ENCODE data around the gene DYRK4. TPM values are rescaled to one million over a fixed set of nuclear protein-coding genes. Genes with fewer than 3 reads are reported as not detected.

Gene DYRK4
- total and polyA plus RNA-seq, 2 of the 13 experiments (the other 11 are each of a cell fraction or from before 2014, with no cell fraction given): 29.4 to 40.2 TPM

DNA sequence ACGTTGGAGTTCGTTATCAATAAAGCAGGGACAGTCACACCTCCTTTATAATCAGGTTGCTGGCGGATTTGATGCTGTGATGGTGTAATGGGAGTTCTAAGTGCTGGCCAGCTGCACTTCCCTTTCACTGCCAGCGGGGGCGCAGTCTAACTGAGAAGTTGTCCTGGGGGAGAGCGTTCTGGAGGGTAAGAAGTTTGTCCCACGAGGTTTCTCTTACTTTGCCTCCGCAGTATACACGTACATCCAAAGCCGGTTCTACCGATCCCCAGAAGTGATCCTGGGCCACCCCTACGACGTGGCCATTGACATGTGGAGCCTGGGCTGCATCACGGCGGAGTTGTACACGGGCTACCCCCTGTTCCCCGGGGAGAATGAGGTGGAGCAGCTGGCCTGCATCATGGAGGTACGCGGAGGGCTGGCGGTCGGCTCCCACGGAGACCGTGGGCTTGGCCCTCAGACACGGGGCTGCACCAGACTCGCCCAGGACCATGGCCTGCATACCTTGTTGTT, 42.7 kb downstream of the DYRK4 start (continued):
- TF ChIP-seq ZNF138 (CRISPR knock-in tag; IDR thresholded peaks at IDR 0.05; ENCODE audit: low read depth) (no peak), ZNF136 (CRISPR knock-in tag; IDR thresholded peaks at IDR 0.05; ENCODE audit: low read depth) (no peak), ARHGAP35 (CRISPR knock-in tag; IDR thresholded peaks at IDR 0.05; ENCODE audit: borderline replicate concordance) (no peak), RFX3 (CRISPR knock-in tag; IDR thresholded peaks at IDR 0.05) (no peak), HDAC1 (CRISPR knock-in tag; IDR thresholded peaks at IDR 0.05) (peak; percentile 59; the same call in 1 of the 2 replicates), TOE1 (CRISPR knock-in tag; IDR thresholded peaks at IDR 0.05) (no peak), TAF1 (CRISPR knock-in tag; IDR thresholded peaks at IDR 0.05) (peak; percentile 40; the same call in 1 of the 2 replicates), ZNF180 (CRISPR knock-in tag; IDR thresholded peaks at IDR 0.05; ENCODE audit: borderline replicate concordance, low read depth) (no peak), FOXM1 (CRISPR knock-in tag; IDR thresholded peaks at IDR 0.05) (no peak), MED1 (CRISPR knock-in tag; IDR thresholded peaks at IDR 0.05) (peak; percentile 29; the same call in 1 of the 2 replicates), DNMT3B (CRISPR knock-in tag; conservative IDR thresholded peaks at IDR 0.05) (no peak), ZNF3 (CRISPR knock-in tag; IDR thresholded peaks at IDR 0.05) (no peak), RAD21 (CRISPR knock-in tag; IDR thresholded peaks at IDR 0.05) (no peak), SIN3B (IDR thresholded peaks at IDR 0.05; ENCODE audit: low read length) (no peak), BHLHE40 (IDR thresholded peaks at IDR 0.05; ENCODE audit: low read length) (no peak), ZNF615 (CRISPR knock-in tag; IDR thresholded peaks at IDR 0.05; ENCODE audit: borderline replicate concordance) (no peak)
- TF ChIP-seq, protein P1, sequence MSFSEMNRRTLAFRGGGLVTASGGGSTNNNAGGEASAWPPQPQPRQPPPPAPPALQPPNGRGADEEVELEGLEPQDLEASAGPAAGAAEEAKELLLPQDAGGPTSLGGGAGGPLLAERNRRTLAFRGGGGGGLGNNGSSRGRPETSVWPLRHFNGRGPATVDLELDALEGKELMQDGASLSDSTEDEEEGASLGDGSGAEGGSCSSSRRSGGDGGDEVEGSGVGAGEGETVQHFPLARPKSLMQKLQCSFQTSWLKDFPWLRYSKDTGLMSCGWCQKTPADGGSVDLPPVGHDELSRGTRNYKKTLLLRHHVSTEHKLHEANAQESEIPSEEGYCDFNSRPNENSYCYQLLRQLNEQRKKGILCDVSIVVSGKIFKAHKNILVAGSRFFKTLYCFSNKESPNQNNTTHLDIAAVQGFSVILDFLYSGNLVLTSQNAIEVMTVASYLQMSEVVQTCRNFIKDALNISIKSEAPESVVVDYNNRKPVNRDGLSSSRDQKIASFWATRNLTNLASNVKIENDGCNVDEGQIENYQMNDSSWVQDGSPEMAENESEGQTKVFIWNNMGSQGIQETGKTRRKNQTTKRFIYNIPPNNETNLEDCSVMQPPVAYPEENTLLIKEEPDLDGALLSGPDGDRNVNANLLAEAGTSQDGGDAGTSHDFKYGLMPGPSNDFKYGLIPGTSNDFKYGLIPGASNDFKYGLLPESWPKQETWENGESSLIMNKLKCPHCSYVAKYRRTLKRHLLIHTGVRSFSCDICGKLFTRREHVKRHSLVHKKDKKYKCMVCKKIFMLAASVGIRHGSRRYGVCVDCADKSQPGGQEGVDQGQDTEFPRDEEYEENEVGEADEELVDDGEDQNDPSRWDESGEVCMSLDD (CRISPR knock-in tag; IDR thresholded peaks at IDR 0.05; ENCODE audit: borderline replicate concordance): no peak
- TF ChIP-seq, protein P2, sequence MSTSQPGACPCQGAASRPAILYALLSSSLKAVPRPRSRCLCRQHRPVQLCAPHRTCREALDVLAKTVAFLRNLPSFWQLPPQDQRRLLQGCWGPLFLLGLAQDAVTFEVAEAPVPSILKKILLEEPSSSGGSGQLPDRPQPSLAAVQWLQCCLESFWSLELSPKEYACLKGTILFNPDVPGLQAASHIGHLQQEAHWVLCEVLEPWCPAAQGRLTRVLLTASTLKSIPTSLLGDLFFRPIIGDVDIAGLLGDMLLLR (CRISPR knock-in tag; IDR thresholded peaks at IDR 0.05): no peak
- TF ChIP-seq, protein P3, sequence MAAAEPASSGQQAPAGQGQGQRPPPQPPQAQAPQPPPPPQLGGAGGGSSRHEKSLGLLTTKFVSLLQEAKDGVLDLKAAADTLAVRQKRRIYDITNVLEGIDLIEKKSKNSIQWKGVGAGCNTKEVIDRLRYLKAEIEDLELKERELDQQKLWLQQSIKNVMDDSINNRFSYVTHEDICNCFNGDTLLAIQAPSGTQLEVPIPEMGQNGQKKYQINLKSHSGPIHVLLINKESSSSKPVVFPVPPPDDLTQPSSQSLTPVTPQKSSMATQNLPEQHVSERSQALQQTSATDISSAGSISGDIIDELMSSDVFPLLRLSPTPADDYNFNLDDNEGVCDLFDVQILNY (CRISPR knock-in tag; conservative IDR thresholded peaks at IDR 0.05): no peak
- TF ChIP-seq, protein P4, sequence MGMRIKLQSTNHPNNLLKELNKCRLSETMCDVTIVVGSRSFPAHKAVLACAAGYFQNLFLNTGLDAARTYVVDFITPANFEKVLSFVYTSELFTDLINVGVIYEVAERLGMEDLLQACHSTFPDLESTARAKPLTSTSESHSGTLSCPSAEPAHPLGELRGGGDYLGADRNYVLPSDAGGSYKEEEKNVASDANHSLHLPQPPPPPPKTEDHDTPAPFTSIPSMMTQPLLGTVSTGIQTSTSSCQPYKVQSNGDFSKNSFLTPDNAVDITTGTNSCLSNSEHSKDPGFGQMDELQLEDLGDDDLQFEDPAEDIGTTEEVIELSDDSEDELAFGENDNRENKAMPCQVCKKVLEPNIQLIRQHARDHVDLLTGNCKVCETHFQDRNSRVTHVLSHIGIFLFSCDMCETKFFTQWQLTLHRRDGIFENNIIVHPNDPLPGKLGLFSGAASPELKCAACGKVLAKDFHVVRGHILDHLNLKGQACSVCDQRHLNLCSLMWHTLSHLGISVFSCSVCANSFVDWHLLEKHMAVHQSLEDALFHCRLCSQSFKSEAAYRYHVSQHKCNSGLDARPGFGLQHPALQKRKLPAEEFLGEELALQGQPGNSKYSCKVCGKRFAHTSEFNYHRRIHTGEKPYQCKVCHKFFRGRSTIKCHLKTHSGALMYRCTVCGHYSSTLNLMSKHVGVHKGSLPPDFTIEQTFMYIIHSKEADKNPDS (CRISPR knock-in tag; IDR thresholded peaks at IDR 0.05): no peak
- TF ChIP-seq, protein P5, sequence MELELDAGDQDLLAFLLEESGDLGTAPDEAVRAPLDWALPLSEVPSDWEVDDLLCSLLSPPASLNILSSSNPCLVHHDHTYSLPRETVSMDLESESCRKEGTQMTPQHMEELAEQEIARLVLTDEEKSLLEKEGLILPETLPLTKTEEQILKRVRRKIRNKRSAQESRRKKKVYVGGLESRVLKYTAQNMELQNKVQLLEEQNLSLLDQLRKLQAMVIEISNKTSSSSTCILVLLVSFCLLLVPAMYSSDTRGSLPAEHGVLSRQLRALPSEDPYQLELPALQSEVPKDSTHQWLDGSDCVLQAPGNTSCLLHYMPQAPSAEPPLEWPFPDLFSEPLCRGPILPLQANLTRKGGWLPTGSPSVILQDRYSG (CRISPR knock-in tag; IDR thresholded peaks at IDR 0.05): no peak
